NCI-H82 treated with DMSO at 0.1 percent for 48 hours (cell line): ENCODE results near the gene NDUFA13.

Experiments
- DNase-seq: peaks from one replicate; lab custom pipeline; 2025; ENCODE audit not compliant: unreplicated experiment; lab: John Stamatoyannopoulos, UW

The NDUFA13 gene

DNA sequence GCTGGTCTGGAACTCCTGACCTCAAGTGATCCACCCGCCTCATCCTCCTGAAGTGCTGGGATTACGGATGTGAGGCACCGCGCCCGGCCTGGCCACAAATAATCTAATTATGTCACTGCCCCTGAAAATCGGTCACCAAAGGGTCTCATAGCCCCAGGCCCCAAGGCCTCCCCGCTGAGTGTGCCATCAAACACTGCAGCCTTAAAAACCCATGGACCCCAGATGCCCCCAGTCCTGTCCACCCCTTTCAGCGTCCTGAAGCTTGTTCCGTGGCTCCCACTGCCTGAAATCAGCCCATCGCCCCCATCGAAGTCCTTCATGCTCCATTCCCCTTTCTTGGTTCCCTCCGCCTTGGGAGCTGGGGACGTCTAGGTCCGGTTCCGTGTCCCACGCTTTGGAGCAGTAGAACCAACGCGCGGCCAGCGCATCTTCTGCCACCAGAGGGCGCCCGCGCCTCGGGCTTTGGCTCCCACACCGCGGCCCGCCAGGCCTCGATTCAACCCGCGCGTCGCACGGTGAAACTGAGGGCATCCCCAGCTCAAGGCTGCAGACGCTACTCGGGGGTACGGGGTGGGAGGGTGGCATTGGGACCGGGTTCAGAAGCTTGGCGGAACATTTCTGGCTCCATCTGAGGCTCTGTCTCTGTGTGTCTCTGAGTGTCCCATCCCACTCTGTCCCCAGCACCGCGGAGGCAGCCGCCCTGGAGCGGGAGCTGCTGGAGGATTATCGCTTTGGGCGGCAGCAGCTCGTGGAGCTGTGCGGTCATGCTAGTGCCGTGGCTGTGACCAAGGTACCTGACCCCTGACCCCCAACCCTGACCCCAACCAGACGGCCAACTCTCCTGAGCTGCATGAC is 16.2 kb downstream of the NDUFA13 start:
- DNase-seq = peak; percentile 16

DNA sequence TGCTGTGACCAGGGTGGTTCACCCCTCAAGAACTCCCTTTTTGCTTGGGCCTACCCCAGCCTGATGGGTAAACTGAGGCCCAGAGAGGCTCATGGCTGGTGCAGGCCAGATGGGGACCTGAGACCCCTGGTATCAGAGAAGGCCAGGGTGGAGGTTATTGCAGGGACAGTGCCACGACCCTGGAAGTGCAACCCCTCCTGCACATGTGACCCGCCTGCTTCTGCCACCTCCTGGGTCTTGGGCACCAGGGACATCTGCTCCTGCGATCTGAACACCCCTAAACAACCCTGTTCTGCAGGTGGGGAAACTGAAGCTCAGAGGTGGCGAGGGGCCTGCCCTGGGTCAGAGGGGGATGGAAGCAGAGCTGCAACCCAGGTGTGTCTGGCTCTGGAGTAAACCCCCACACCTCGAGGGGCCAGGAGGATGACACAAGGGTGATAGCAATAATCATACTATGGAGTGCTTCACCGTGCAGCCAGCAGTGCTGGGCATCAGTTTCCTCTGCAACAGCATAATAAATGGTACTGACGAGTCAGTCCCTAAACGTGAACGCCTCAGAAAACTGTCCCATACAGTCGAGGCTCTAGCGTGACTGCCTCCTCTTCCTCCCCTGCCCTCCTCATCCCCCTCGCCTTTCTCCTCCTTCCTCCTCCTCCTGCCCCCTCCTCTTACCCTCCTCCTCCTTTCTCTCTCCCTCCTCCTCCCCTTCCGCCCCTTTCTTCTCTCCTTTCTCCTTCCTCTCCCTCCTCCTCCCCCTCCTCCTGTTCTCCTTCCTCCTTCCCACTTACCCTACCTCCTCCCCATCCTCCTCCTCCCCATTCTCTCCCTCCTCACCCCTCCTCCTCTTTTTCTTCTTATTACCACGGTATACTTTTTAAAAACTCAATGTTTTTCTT is 17.0 kb downstream of the NDUFA13 start:
- no peak for DNase-seq

DNA sequence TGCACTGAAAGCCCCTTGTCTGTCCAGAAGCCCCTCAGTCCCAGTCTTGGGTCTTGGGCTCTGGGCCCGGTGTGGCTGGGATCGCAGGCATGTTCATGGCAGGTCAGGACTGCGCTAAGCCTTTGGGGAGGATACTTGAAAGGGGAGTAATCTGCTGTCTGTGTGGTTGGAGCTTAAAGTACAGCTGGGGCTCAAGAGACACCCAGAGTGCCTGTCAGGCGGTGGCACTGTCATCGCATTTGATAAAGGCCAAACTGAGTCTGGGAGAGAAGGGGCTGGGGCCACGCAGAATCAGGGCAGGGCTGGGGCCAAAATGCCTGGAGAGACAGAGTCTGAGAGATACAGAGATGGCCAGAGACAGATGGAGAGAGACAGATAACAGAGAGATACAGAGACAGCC is 17.8 kb downstream of the NDUFA13 start:
- peak; percentile 58 for DNase-seq

DNA sequence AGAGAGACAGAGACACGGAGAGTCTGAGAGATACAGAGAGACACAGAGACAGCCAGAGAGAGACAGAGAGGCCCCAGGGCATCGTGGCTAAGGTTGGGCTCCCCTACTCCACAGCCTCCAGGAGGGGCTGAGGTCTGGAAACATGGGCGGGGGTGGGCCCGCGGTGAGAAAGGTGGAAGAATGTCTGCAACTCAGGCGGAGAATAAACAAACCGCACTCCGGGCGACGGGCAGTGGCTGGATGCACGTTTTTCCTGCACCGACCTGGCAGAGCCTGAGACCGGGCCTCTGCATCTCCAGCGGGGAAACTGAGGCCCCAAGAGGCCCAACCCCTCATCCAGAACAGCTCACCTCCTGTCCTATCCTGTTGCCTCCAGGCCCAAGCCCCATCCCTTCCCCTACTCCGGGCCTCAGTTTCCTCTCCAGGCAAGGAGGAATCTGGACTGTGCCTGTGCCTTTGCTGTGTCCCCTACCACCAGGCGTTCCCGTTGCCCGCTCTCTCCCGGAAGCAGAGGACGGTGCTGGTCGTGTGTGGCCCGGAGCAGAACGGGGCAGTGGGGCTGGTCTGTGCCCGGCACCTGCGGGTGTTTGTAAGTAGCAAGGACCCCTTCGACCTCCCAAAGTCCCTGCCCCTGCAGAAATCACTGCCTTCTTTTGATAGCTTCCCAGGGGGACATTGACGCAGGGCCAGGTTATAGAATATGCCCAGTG is 18.7 kb downstream of the NDUFA13 start:
- DNase-seq = no peak

DNA sequence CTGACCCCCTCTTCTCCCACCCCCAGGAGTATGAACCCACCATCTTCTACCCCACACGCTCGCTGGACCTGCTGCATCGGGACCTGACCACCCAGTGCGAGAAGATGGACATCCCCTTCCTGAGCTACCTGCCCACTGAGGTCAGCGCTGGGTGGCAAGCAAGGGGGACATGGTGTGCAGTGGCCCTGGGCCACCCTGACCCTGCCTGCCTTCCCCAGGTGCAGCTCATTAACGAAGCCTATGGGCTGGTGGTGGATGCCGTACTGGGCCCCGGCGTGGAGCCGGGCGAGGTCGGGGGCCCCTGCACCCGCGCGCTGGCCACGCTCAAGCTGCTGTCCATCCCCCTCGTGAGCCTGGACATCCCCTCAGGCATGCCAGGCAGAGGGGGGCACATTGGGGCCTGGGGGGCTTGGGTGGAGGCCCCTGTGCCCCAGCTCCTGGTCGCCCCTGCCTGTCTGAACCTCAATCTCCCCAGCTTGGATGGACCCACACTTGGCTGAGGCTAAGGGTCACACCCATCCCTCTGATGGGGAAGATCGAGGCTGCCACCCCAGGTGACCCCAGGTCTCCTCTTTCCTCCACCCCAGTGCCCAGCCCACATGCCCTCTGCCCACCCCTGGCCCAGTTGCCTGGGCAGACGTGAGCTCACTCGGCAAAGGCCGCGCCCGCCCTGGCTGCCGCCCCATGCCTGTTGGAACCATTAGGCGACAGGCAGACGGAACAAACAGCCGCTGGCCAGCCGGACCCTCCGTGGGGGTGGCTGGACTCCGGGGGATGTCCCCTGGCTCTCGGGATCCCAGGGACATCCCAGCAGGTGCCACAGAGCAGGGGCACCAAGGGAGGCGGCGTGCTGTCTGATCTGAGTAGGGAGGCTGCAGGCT is 19.5 kb downstream of the NDUFA13 start:
- no peak for DNase-seq

DNA sequence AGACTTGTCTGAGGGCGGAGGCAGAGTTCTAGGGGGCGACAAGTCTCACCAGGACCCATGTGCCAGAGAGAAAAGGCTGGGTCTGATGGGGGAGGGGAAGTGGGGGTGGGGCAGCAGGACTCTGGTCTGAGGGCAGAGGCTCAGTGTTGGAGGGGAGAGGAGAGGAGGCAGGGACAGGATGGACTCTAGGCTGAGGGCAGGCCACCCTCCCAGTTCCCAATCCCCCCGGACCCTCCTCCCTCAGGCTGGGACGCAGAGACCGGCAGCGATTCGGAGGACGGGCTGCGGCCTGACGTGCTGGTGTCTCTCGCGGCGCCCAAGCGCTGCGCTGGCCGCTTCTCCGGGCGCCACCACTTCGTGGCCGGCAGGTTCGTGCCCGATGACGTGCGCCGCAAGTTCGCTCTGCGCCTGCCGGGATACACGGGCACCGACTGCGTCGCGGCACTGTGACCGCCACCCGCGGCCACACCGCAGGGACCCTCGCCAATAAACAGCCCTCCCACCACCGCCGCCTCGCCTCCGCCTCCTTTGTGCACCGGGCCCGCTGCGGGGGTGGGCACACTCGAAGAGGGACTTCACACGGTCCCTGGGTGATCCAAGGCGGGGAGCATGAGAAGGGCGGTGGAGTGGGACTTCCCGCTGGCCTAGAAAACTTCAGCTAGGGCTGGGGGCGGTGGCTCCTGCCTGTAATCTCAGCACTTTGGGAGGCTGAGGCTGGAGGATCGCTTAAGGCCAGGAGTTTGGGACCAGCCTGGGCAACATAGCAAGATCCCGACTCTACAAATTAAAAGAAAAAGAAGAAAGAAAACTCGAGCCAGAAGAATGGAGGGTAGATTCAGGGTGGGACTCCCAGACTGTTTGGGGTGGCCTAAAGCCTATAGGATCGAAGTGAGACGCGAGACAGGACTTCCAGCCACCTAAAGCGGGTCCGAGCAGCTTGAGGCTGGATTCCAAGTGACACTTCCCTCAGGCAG is 21.3 kb downstream of the NDUFA13 start:
- DNase-seq = no peak

DNA sequence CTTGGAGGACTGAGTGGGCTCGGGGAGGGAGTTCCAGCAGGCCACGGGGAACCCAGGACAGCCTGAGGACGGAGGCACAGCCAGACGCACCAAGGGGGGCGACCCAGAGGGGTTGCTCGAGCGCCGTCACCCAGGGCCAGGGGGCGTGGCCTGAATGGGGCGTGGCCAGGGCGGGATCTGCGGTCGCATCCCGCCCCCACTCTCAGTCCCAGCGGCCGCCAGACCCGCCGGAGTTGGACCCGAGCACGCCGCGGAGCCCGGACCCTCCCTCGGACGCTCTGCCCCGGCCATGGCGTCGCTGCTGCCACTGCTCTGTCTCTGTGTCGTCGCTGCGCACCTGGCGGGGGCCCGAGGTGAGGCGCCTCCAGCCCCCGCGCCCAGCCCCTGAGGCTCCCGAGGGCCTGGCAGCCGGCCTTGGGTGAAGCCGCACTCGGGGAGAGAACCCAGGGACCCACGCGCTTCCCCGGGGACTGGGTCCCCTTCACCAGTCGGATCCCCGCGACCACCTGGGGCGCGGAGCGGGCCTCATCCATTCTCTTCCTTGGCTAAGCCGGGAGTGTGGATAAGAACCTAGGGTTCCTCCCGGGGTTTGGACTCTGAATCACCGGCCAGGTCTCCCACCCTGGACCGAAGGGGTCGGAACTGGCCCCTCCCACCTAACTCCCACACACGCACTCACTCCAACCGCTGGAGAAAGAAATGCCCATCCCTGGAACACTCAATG is 22.2 kb downstream of the NDUFA13 start, which contains the start of gene CILP2:
TSS of gene CILP2 (plus strand) at position 205 of the 724 bp plus-strand sequence. CDS start at position 290, 85 bp downstream.
- peak; percentile 31 for DNase-seq

DNA sequence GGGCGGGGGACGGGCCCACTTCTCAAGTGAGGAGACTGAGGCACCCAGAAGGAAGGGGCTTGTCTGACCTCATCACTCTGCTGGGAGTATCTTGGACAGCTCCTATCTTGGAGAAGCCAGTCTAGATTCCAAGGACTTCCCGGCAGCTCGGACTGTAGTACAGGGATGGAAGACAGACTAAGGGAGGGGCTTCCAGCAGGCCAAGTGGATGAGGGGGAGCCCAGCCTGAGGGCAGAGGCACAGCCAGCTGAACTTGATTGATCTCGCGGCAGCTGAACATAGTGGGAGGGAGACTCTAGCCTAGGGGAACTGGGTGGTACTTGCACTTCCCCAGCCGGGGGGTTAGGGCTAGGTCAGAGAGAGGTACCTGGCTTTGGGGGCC is 22.8 kb downstream of the NDUFA13 start:
- no peak for DNase-seq

DNA sequence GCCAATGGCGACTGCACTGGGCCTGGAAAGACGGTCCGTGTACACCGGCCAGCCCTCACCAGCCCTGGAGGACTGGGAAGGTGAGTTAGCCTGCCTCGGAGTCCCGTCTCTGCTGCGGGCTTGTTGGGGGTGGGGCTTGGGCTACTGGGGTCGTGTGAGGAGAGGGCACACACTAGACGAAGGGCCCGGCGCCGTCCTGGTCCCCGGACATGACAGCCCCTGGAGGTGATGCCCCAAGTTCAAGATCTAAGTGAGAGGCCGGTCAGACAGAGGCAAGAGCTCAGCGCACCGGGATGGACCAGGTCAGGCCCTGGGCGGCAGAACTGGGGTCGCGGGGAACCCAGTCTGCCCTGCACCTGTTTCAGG is 23.7 kb downstream of the NDUFA13 start:
- DNase-seq = no peak

DNA sequence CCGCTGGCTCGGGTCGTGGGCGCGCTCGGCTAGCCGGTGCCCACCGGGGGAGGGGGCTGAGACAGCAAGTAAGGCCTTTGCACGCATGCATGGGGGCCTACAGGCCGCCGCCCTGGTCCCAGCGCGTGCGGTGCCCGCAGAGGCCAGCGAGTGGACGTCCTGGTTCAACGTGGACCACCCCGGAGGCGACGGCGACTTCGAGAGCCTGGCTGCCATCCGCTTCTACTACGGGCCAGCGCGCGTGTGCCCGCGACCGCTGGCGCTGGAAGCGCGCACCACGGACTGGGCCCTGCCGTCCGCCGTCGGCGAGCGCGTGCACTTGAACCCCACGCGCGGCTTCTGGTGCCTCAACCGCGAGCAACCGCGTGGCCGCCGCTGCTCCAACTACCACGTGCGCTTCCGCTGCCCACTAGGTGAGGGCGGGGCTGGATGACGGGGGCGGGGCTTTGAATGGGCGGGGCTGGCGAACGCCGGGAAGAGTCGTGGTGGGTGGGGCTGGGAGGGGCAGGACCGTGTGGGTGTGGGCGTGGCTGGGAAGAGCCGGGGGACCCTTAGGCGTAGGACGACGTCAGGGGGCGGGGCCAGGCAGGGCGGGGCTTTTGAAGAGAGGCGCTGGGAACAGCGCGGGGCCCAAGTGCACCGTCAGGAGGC is 24.2 kb downstream of the NDUFA13 start:
- DNase-seq = peak; percentile 36

DNA sequence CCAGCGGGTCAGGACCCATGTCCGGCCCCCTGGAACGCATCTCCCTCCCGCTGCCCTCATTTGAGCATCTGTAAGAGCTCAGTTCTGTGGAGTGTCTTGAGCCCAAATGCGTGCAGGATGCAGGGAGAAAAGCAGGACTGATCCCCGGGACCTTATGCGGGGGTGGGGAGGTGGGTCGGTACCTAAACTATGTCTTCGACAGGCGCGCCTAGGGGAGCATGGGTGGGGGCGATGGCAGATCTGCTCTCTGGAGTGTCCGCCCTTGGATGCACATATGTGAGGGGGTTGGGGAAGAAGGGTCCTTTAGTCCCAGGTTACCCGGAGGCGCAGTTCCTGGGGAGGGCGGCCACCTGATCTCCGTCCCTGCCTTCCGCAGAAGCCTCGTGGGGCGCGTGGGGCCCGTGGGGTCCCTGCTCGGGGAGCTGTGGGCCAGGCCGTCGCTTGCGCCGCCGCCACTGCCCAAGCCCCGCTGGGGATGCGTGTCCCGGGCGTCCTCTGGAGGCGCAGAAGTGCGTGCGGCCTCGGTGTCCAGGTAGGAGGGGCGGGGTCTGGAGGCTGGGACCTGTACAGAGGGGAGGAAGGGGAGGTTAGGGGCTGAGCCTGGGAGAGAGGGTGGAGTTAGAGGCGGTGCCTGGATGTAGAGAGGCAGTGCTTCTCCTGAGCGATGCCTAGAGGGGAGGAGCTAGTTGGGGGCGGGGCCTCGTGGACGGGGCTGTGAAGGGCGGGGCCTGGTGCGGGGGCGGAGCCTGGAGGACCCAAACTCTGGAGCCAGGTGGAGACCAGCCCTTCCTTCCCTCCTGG is 24.9 kb downstream of the NDUFA13 start:
- peak; percentile 54 for DNase-seq

DNA sequence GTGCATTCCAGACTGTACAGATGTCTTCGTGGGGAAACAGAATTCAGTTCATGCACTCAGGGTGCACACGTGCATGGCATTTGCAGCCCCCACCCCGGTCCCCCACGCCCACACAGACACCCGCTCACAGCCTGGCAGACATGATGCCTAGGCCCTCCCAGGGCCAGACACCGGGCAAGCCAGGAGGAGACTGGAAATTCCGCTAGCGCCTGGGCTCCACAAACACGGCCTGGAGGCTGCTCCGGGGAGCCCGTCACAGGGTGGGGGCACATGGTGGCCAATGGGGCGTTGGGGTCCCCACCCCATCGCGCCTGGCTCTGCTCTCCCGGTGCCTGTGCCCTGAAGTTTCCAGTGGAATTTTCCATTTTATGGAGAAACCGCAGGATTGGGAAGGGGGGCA is 25.6 kb downstream of the NDUFA13 start:
- no peak for DNase-seq

DNA sequence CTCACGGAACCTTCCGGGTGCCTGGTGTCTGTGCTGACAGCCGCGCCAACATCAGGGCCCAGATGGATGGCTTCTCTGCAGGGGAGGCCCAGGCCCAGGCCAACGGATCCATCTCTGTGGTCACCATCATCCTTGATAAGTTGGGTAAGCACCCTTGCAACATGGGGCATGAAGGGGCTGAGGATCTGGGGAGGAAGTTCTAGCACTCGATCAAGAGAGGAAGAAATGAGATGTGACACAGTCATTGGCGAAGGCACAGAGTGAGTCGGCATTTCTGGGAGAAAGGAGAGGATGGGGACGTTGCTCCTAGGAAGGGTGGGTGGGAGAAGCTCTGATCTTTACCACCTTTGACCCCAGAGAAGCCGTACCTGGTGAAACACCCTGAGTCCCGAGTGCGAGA is 26.5 kb downstream of the NDUFA13 start:
- no peak for DNase-seq

DNA sequence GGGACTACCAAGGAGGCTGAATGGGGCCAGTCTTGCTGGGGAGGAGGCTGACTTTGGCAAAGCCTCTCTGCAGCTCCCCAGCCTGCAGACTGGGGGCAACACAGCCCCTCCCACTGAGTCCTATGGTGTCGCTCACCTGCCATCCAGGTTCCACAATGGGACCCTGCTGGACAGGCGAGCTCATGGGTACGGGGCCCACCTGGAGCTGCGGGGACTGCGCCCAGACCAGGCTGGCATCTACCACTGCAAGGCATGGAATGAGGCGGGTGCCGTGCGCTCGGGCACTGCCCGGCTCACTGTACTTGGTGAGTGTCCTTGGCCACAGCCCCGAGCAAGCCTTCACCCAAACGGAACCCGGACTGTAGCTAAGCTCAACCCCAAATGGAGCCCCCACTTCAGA is 27.1 kb downstream of the NDUFA13 start:
- DNase-seq = no peak

DNA sequence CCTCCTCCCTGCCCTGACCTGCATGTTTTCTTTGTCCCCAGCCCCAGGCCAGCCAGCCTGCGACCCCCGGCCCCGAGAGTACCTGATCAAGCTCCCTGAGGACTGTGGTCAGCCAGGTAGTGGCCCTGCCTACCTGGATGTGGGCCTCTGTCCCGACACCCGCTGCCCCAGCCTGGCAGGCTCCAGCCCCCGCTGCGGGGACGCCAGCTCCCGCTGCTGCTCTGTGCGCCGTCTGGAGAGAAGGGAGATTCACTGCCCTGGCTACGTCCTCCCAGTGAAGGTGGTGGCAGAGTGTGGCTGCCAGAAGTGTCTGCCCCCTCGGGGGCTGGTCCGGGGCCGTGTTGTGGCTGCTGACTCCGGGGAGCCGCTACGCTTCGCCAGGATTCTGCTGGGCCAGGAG is 27.6 kb downstream of the NDUFA13 start:
- DNase-seq = no peak

DNA sequence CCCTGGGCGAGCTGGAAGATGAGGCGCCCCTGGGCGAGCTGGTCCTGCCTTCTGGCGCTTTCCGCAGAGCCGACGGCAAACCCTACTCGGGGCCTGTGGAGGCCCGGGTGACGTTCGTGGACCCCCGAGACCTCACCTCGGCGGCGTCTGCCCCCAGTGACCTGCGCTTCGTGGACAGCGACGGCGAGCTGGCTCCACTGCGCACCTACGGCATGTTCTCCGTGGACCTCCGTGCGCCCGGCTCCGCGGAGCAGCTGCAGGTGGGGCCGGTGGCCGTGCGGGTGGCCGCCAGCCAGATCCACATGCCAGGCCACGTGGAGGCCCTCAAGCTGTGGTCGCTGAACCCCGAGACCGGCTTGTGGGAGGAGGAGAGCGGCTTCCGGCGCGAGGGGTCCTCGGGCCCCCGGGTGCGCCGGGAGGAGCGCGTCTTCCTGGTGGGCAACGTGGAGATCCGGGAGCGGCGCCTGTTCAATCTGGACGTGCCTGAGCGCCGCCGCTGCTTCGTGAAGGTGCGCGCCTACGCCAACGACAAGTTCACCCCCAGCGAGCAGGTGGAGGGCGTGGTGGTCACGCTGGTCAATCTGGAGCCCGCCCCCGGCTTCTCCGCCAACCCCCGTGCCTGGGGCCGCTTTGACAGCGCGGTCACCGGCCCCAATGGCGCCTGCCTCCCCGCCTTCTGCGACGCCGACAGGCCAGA is 28.4 kb downstream of the NDUFA13 start:
- no peak for DNase-seq
